ENCODE data around the gene DNLZ.

The DNLZ gene

GRCh38 chr9:136362450-136362784, 1.1 kb downstream of the DNLZ start:
- H3K4me1 ChIP-seq (ENCODE audit: insufficient read depth, insufficient read length) = peaks cover 23% of the 10 kb centered on the region
- H3K9ac ChIP-seq (ENCODE audit: insufficient read length, low read depth) = peak overlapping the region; percentile 3
- H3K36me3 ChIP-seq (ENCODE audit: insufficient read depth, insufficient read length, low read length) = peaks cover 85% of the 10 kb centered on the region
- H3K9me3 ChIP-seq (ENCODE audit: insufficient read depth, low read length) = no peaks in the 10 kb centered on the region; the same call in 1 of the 2 replicates
- no peak for TF ChIP-seq SUZ12 (IDR thresholded peaks at IDR 0.05; ENCODE audit: extremely low read depth, insufficient read depth, insufficient read length)
- TF ChIP-seq YY1 (IDR thresholded peaks at IDR 0.05; ENCODE audit: insufficient read depth, insufficient read length) = no peak
- TF ChIP-seq ZNF274 (IDR thresholded peaks at IDR 0.05; ENCODE audit: low read depth, low read length) = no peak
- no peaks in the 10 kb centered on the region for H3K27me3 ChIP-seq (ENCODE audit: insufficient read depth, insufficient read length)
- H3K4me3 ChIP-seq (ENCODE audit: insufficient read length, low read depth) = no peak overlapping the region
- DNase-seq (ENCODE audit: low read depth, low spot score) = no peak

- no peaks in the 10 kb centered on the region; the same call in 1 of the 2 replicates for H3K9me3 ChIP-seq (ENCODE audit: insufficient read depth, low read length)
- no peak overlapping the region for H3K9ac ChIP-seq (ENCODE audit: insufficient read length, low read depth)
- no peak for DNase-seq (ENCODE audit: low read depth, low spot score)
- no peak overlapping the region for H3K4me3 ChIP-seq (ENCODE audit: insufficient read length, low read depth)
- peaks cover 23% of the 10 kb centered on the region for H3K4me1 ChIP-seq (ENCODE audit: insufficient read depth, insufficient read length)
- no peaks in the 10 kb centered on the region for H3K27me3 ChIP-seq (ENCODE audit: insufficient read depth, insufficient read length)
- TF ChIP-seq ZNF274 (IDR thresholded peaks at IDR 0.05; ENCODE audit: low read depth, low read length) (no peak), SUZ12 (IDR thresholded peaks at IDR 0.05; ENCODE audit: extremely low read depth, insufficient read depth, insufficient read length) (no peak), YY1 (IDR thresholded peaks at IDR 0.05; ENCODE audit: insufficient read depth, insufficient read length) (no peak)
- H3K36me3 ChIP-seq (ENCODE audit: insufficient read depth, insufficient read length, low read length) = peaks cover 85% of the 10 kb centered on the region
Measured at GRCh38 chr9:136361754-136362449, 1.6 kb downstream of the DNLZ start.

GRCh38 chr9:136361047-136361753, 2.3 kb downstream of the DNLZ start:
- H3K9me3 ChIP-seq (ENCODE audit: insufficient read depth, low read length) = no peaks in the 10 kb centered on the region; the same call in 1 of the 2 replicates
- H3K4me3 ChIP-seq (ENCODE audit: insufficient read length, low read depth) = no peak overlapping the region
- peaks cover 86% of the 10 kb centered on the region for H3K36me3 ChIP-seq (ENCODE audit: insufficient read depth, insufficient read length, low read length)
- H3K4me1 ChIP-seq (ENCODE audit: insufficient read depth, insufficient read length) = peaks cover 23% of the 10 kb centered on the region
- no peak overlapping the region for H3K9ac ChIP-seq (ENCODE audit: insufficient read length, low read depth)
- H3K27me3 ChIP-seq (ENCODE audit: insufficient read depth, insufficient read length) = no peaks in the 10 kb centered on the region
- TF ChIP-seq YY1 (IDR thresholded peaks at IDR 0.05; ENCODE audit: insufficient read depth, insufficient read length) = no peak
- no peak for TF ChIP-seq ZNF274 (IDR thresholded peaks at IDR 0.05; ENCODE audit: low read depth, low read length)
- no peak for TF ChIP-seq SUZ12 (IDR thresholded peaks at IDR 0.05; ENCODE audit: extremely low read depth, insufficient read depth, insufficient read length)
- no peak for DNase-seq (ENCODE audit: low read depth, low spot score)

- Histone ChIP-seq H3K4me3 (ENCODE audit: insufficient read length, low read depth) (no peak overlapping the region), H3K4me1 (ENCODE audit: insufficient read depth, insufficient read length) (peaks cover 21% of the 10 kb centered on the region), H3K36me3 (ENCODE audit: insufficient read depth, insufficient read length, low read length) (peaks cover 78% of the 10 kb centered on the region), H3K27me3 (ENCODE audit: insufficient read depth, insufficient read length) (no peaks in the 10 kb centered on the region), H3K9ac (ENCODE audit: insufficient read length, low read depth) (no peak overlapping the region), H3K9me3 (ENCODE audit: insufficient read depth, low read length) (no peaks in the 10 kb centered on the region; the same call in 1 of the 2 replicates)
- TF ChIP-seq SUZ12 (IDR thresholded peaks at IDR 0.05; ENCODE audit: extremely low read depth, insufficient read depth, insufficient read length) (no peak), YY1 (IDR thresholded peaks at IDR 0.05; ENCODE audit: insufficient read depth, insufficient read length) (no peak), ZNF274 (IDR thresholded peaks at IDR 0.05; ENCODE audit: low read depth, low read length) (no peak)
- no peak for DNase-seq (ENCODE audit: low read depth, low spot score)
Measured at GRCh38 chr9:136359774-136360718, 3.5 kb downstream of the DNLZ start.

- Histone ChIP-seq H3K9ac (ENCODE audit: insufficient read length, low read depth) (no peak overlapping the region), H3K4me3 (ENCODE audit: insufficient read length, low read depth) (no peak overlapping the region), H3K4me1 (ENCODE audit: insufficient read depth, insufficient read length) (peaks cover 19% of the 10 kb centered on the region), H3K36me3 (ENCODE audit: insufficient read depth, insufficient read length, low read length) (peaks cover 67% of the 10 kb centered on the region), H3K9me3 (ENCODE audit: insufficient read depth, low read length) (no peaks in the 10 kb centered on the region), H3K27me3 (ENCODE audit: insufficient read depth, insufficient read length) (no peaks in the 10 kb centered on the region)
- DNase-seq (ENCODE audit: low read depth, low spot score) = no peak
- TF ChIP-seq ZNF274 (IDR thresholded peaks at IDR 0.05; ENCODE audit: low read depth, low read length) (no peak), SUZ12 (IDR thresholded peaks at IDR 0.05; ENCODE audit: extremely low read depth, insufficient read depth, insufficient read length) (no peak), YY1 (IDR thresholded peaks at IDR 0.05; ENCODE audit: insufficient read depth, insufficient read length) (no peak)
Measured at GRCh38 chr9:136358888-136359287, 4.7 kb downstream of the DNLZ start.

DNA sequence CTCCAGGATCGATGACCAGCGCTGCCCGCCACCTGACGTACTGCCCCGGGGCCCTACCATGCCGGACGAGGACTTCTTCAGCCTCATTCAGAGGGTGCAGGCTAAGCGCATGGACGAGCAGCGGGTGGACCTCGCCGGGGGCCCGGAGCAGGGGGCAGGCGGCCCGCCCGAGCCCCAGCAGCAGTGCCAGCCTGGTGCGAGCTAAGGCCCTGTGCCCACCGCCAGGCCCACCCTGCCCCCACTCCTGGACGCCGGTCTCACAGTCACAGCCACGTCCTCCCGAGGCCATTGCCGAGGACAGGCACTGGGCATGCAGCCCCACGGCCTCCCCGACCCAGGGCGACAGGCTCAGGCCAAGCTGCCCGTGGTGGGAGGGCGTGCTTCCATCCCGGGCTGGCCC, 5.5 kb downstream of the DNLZ start:
- H3K4me1 ChIP-seq (ENCODE audit: insufficient read depth, insufficient read length) = peaks cover 17% of the 10 kb centered on the region

More for the DNA sequence above, 5.5 kb downstream of the DNLZ start:
- Histone ChIP-seq H3K36me3 (ENCODE audit: insufficient read depth, insufficient read length, low read length) (peaks cover 65% of the 10 kb centered on the region), H3K27me3 (ENCODE audit: insufficient read depth, insufficient read length) (no peaks in the 10 kb centered on the region), H3K4me3 (ENCODE audit: insufficient read length, low read depth) (no peak overlapping the region), H3K9me3 (ENCODE audit: insufficient read depth, low read length) (no peaks in the 10 kb centered on the region), H3K9ac (ENCODE audit: insufficient read length, low read depth) (no peak overlapping the region)
- no peak for DNase-seq (ENCODE audit: low read depth, low spot score)
- no peak for TF ChIP-seq SUZ12 (IDR thresholded peaks at IDR 0.05; ENCODE audit: extremely low read depth, insufficient read depth, insufficient read length)
- no peak for TF ChIP-seq YY1 (IDR thresholded peaks at IDR 0.05; ENCODE audit: insufficient read depth, insufficient read length)
- TF ChIP-seq ZNF274 (IDR thresholded peaks at IDR 0.05; ENCODE audit: low read depth, low read length) = no peak
